ENCODE results near the gene GFRAL.

Gene GFRAL

DNA sequence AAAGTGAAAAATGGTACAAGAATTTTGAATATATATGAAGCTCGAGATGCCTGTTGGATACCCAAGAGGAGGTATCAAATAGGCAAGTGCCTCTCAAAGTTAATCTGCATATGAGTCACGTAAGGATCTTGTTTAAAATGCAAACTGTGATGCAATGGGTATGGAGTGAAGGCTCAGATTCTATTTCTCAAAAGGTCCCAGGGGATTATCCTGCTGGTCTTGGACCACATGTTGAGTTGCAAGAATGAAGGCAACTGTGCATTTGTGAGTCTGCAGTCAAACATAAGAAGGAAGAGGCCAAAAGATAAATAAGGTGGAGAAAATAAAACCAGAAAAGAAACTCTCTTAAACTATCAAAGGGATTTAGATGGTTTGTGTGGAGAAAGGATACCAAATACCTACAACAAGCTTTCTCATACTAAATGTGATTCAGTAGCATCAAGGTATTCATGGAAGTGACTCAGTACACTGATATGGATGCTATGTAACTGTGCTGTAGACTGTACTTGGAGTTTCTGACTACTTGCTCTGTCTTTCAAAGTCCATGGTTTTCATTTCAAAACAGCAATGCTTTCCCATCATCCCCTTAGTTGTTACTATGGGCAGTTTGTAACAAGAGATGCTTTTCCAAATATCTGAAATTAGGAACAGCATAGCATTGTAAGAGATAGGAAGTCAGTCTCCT, 106.3 kb downstream of the GFRAL start:
- no peak for DNase-seq (ENCODE audit: low read depth)

GRCh38 chr6:55437141-55437540, 109.9 kb downstream of the GFRAL start:
- no peak for DNase-seq (ENCODE audit: low read depth)

DNA sequence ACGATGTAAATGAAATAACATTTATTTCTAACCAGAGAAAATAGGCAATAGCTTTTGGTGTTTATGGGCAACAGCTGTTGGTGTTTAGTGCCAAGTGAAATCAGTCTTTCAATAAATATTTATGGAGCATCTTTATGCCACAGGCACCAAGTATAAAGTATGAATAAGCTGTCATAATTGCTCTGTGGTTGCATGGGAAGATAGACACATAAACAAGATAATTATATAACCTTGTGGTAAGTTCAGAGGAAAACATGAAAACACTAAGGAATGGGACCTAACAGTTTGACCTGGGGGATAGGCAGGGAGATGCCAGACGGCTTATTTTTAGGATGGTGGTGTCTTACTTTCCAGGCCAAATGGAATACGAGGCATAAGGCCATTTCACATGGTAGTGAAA, 110.9 kb downstream of the GFRAL start:
- DNase-seq (ENCODE audit: low read depth) = no peak

DNA sequence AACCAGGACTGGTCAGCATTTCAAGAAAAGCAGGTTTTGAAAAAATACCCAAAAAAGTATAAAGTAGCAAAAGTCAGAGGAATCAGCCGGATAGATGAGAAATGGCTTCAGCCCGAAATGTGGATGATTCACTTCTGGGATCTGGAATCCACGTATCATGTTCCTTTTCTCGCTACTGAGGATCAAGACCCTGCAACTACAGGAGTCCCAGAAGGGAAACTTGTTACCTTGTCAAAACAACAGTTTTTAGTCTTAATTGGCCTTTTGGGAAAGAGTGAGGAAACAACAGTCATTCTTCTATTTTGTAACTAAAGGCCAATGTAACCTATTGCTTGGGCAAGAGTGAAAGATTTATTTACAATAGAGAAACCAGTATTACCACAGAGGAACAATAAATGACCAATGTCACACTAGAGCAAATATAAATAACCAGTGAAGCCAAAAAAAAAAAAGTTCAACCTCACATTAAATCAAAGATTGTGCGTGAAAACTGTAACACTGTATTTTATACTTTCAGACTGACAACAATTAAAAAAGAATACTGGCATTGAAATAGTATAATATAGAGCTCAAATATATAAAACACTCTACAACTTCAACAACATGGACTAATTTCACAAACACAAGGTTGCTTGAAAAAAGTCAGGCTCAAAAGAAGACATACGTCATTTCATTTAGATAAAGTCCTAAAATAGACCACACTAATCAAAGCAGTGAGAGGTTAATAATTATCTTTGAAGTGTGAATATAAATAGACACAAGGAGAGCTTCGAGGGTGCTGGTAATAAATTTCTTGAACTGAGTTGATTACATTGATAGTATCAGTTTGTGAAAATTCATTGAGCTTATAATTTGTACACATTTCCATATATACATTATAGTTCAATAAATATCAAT, 116.2 kb downstream of the GFRAL start:
- no peak for DNase-seq (ENCODE audit: low read depth)

DNA sequence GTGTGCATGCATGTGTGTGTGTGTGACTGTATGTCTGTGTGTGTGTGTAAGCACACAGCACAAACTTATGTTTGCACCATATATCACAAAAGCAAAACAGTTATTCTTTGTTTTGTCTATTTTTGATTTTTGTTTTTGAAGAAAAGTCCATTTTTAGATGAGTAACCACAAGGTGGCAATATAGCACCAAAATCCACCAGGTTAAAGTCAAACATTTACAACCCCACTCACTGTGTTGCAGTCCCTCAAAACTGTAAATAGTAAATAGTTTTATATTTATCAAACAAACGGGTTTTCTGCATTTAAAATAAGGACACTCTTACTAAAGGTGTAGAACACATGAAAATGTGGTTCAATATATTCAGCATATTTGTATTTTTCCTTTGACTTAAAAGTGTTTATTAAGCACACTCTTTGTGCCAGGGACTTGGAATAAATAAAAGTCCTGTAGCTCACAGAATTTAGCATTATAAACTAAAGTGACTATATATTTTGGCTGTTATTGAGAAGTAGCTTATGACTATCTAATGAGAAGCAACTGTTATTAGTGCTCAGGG, 118.5 kb downstream of the GFRAL start:
- no peak for DNase-seq (ENCODE audit: low read depth)

DNA sequence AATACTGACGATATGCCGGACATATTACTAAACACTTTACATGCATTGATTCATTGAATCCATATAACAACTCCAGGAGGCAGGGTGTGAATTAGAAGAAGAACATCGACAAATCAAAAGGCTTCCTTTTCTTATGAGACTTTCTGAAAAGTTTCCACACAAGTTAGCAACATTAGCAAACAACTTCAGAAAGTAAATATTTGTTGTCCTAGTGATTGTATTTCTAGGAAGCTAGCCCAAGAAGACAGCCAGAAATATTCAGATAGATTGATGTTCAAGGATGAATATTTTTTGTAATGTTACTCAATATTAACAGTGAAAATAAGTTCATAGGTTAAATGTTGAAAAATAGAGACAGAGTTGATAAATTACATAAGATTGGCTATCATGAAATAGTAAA, 120.6 kb downstream of the GFRAL start:
- DNase-seq (ENCODE audit: low read depth) = no peak

DNA sequence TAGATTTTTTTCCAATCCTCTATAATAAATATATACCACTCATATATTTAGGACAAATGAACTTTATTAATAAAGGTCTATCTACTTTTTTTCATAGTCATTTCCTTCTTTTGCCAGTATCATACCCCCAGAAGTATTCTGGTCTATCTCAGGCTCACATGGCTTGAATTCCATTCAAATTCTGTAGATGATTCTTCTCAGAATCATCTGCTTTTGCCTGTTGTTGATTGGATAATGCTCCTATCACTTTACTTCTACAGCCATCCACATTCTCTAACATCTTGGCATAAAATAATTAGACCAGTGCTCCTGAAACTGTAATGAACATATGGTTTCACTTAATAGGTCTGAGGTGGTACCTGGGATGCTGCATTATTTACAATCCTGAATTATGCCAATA, 121.2 kb downstream of the GFRAL start:
- no peak for DNase-seq (ENCODE audit: low read depth)

GRCh38 chr6:55449225-55449624, 122.0 kb downstream of the GFRAL start:
- no peak for DNase-seq (ENCODE audit: low read depth)

DNA sequence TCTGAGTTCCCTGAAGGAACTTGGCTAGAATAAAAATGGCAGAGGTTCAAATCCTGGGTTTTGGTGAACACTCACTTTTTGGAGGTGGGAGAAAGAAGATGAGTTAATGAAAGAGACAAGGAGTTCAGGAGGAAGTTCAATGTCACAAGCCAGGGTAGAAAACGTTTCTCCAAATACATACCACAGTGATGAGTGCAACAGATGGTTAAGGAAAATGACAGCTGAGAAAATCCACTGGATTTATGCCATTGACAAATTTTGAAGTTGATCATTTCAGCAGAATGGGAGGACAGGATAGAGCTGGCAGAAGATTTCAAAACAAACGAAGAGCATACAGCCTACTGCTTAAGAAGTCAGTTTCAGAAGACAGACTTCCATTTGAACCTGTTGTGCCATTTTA, 122.7 kb downstream of the GFRAL start:
- no peak for DNase-seq (ENCODE audit: low read depth)

Measured in activated T-cell treated with anti-CD3 and anti-CD28 coated beads for 24 hours (primary cell).